ENCODE data around the gene ZNF438.
"Not testable (repeated sequence)": the region's sequence is repeated elsewhere in the genome, so short reads cannot be mapped to it uniquely, and the experiment has no call there.

ZNF438 gene

GRCh38 chr10:31063841-31064240 lies 32.2 kb upstream of the ZNF438 start:
- no peak overlapping the region for H3K4me3 ChIP-seq (ENCODE audit: low read depth, low read length)
- no peak for DNase-seq (ENCODE audit: low read depth)
- TF ChIP-seq CTCF (IDR thresholded peaks at IDR 0.05; ENCODE audit: insufficient read depth, low read depth, low read length, missing control alignments): no peak

- TF ChIP-seq CTCF (IDR thresholded peaks at IDR 0.05; ENCODE audit: insufficient read depth, low read depth, low read length, missing control alignments): no peak
- no peak overlapping the region for H3K4me3 ChIP-seq (ENCODE audit: low read depth, low read length)
- no peak for DNase-seq (ENCODE audit: low read depth)
These were observed 31.2 kb upstream of the ZNF438 start for GRCh38 chr10:31062856-31063255.

- TF ChIP-seq CTCF (IDR thresholded peaks at IDR 0.05; ENCODE audit: insufficient read depth, low read depth, low read length, missing control alignments): no peak
- DNase-seq (ENCODE audit: low read depth): no peak
- H3K4me3 ChIP-seq (ENCODE audit: low read depth, low read length): no peak overlapping the region
These were observed 30.3 kb upstream of the ZNF438 start for GRCh38 chr10:31061941-31062340.

- no peak for TF ChIP-seq CTCF (IDR thresholded peaks at IDR 0.05; ENCODE audit: insufficient read depth, low read depth, low read length, missing control alignments)
- no peak overlapping the region for H3K4me3 ChIP-seq (ENCODE audit: low read depth, low read length)
- no peak for DNase-seq (ENCODE audit: low read depth)
These were observed 27.4 kb upstream of the ZNF438 start for GRCh38 chr10:31058795-31059703.

- not testable (repeated sequence) for H3K4me3 ChIP-seq (ENCODE audit: low read depth, low read length); DNase-seq (ENCODE audit: low read depth)
These were observed 25.0 kb upstream of the ZNF438 start for GRCh38 chr10:31056678-31057077.

- H3K4me3 ChIP-seq (ENCODE audit: low read depth, low read length): no peak overlapping the region
- no peak for DNase-seq (ENCODE audit: low read depth)
- TF ChIP-seq CTCF (IDR thresholded peaks at IDR 0.05; ENCODE audit: insufficient read depth, low read depth, low read length, missing control alignments): no peak
These were observed 24.0 kb upstream of the ZNF438 start for GRCh38 chr10:31055573-31056251.

- no peak overlapping the region for H3K4me3 ChIP-seq (ENCODE audit: low read depth, low read length)
- TF ChIP-seq CTCF (IDR thresholded peaks at IDR 0.05; ENCODE audit: insufficient read depth, low read depth, low read length, missing control alignments): no peak
- DNase-seq (ENCODE audit: low read depth): no peak
These were observed 20.0 kb upstream of the ZNF438 start for GRCh38 chr10:31051703-31052102.

Measured in GM12865 (cell line).